ENCODE data around the gene TMEM242.
A peak's percentile ranks its signal among the peaks of the same experiment; 100 is the strongest.

TMEM242 gene

GRCh38 chr6:157246048-157246630, 77.2 kb downstream of the TMEM242 start:
- TF ChIP-seq CTCF (IDR thresholded peaks at IDR 0.05; ENCODE audit: low read length, missing control alignments), result no peak
- DNase-seq (ENCODE audit: low read depth), result peak; percentile 38
- H3K4me3 ChIP-seq (replicated peaks; ENCODE audit: low read depth, low read length), result no peak overlapping the region

- TF ChIP-seq CTCF (IDR thresholded peaks at IDR 0.05; ENCODE audit: low read length, missing control alignments), result no peak
- H3K4me3 ChIP-seq (replicated peaks; ENCODE audit: low read depth, low read length), result no peak overlapping the region
- no peak for DNase-seq (ENCODE audit: low read depth)
These were observed 77.9 kb downstream of the TMEM242 start for GRCh38 chr6:157245436-157245835.

GRCh38 chr6:157244780-157245179, 78.5 kb downstream of the TMEM242 start:
- no peak for TF ChIP-seq CTCF (IDR thresholded peaks at IDR 0.05; ENCODE audit: low read length, missing control alignments)
- DNase-seq (ENCODE audit: low read depth), result no peak
- no peak overlapping the region for H3K4me3 ChIP-seq (replicated peaks; ENCODE audit: low read depth, low read length)

- no peak overlapping the region for H3K4me3 ChIP-seq (replicated peaks; ENCODE audit: low read depth, low read length)
- peak; percentile 94 for DNase-seq (ENCODE audit: low read depth)
- no peak for TF ChIP-seq CTCF (IDR thresholded peaks at IDR 0.05; ENCODE audit: low read length, missing control alignments)
These were observed 79.1 kb downstream of the TMEM242 start for GRCh38 chr6:157244175-157244574.

- no peak for TF ChIP-seq CTCF (IDR thresholded peaks at IDR 0.05; ENCODE audit: low read length, missing control alignments)
- DNase-seq (ENCODE audit: low read depth), result no peak
- H3K4me3 ChIP-seq (replicated peaks; ENCODE audit: low read depth, low read length), result no peak overlapping the region
These were observed 80.5 kb downstream of the TMEM242 start for GRCh38 chr6:157242791-157243190.

GRCh38 chr6:157240960-157241311, 82.4 kb downstream of the TMEM242 start:
- H3K4me3 ChIP-seq (replicated peaks; ENCODE audit: low read depth, low read length), result no peak overlapping the region
- no peak for TF ChIP-seq CTCF (IDR thresholded peaks at IDR 0.05; ENCODE audit: low read length, missing control alignments)
- no peak for DNase-seq (ENCODE audit: low read depth)

All from fibroblast of pulmonary artery (primary cell).